WERI-Rb-1 (cell line): ENCODE results near the gene PNPLA1.

Experiments used
- DNase-seq: peaks from one replicate; pipeline ENCODE4 v3.0.0-alpha.2; 2020
- H3K27ac ChIP-seq: fragments of 250-450 bp; sonication (Bioruptor Pico); 2 replicates; pipeline ENCODE4 v1.5.1; 2020; ENCODE audit warnings: mild to moderate bottlenecking, moderate library complexity
- H3K27me3 ChIP-seq: fragments of 250-450 bp; sonication (Bioruptor Pico); 2 replicates; pipeline ENCODE4 v1.5.1; 2021; ENCODE audit warnings: mild to moderate bottlenecking, low read depth, moderate library complexity; ENCODE audit not compliant: insufficient read depth, severe bottlenecking
- H3K36me3 ChIP-seq: fragments of 250-450 bp; sonication (Bioruptor Pico); 2 replicates; pipeline ENCODE4 v1.5.1; 2020; ENCODE audit warnings: mild to moderate bottlenecking, moderate library complexity
- H3K4me3 ChIP-seq: 2 replicates; pipeline ENCODE4 v1.5.1; 2011; ENCODE audit warnings: low read depth, mild to moderate bottlenecking, control low read depth, low read length
- H3K9me3 ChIP-seq: fragments of 250-450 bp; sonication (Bioruptor Pico); 2 replicates; pipeline ENCODE4 v1.5.1; 2021; ENCODE audit warnings: mild to moderate bottlenecking, moderate library complexity; ENCODE audit not compliant: severe bottlenecking
- TF ChIP-seq, protein P1 (sequence below): IDR thresholded peaks from 2 replicates; pipeline ENCODE4 v1.5.1; 2011; ENCODE audit warnings: low read depth, mild to moderate bottlenecking, control low read depth, inconsistent platforms, low read length

The PNPLA1 gene, protein sequence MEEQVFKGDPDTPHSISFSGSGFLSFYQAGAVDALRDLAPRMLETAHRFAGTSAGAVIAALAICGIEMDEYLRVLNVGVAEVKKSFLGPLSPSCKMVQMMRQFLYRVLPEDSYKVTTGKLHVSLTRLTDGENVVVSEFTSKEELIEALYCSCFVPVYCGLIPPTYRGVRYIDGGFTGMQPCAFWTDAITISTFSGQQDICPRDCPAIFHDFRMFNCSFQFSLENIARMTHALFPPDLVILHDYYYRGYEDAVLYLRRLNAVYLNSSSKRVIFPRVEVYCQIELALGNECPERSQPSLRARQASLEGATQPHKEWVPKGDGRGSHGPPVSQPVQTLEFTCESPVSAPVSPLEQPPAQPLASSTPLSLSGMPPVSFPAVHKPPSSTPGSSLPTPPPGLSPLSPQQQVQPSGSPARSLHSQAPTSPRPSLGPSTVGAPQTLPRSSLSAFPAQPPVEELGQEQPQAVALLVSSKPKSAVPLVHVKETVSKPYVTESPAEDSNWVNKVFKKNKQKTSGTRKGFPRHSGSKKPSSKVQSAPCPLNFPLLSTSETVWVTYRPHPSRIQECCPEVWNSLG

DNA sequence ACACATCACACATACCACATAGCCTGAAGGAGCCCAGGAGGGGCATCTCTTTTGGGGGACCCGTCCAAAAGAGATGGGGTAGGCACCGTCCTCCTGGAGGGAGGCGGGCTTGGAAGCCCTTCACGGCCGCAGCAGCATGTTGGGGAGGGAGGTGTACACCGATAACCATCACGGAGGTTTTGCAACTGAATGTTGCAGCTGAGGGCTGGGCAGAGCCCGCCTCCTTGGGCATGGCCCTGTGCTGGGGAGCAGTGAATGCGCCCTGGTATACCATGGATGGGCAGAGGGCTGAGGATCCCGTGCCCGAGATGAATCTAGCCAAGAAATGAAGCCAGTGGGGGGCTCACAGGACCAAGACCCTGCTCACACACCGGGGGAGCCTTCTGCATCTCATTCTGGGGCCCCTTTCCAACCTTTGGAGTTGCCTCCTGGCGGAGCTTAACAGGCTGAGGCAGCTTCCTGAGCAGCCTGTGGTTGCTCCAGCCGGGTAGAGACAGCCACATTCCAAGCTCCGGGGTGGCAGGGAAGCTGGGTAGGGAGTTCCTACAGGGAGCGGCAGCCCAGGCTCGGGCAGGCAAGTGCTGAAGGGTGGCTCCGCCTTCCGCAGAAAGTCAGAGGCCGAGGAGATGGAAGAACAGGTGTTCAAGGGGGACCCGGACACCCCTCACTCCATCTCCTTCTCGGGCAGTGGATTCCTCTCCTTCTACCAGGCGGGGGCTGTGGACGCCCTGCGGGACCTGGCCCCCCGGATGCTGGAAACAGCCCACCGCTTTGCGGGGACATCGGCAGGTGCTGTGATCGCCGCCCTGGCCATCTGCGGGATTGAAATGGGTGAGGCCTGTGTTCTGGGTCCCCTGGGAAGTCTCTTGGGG, at the start of gene PNPLA1:
TSS of gene PNPLA1 (plus strand) at position 227 of the 872 bp plus-strand sequence. CDS start at position 627, 400 bp downstream.
- H3K36me3 ChIP-seq: no peaks in the 10 kb centered on the region
- no peaks in the 10 kb centered on the region for H3K27me3 ChIP-seq
- H3K9me3 ChIP-seq: peaks cover 13% of the 10 kb centered on the region
- H3K27ac ChIP-seq: no peak within 1 kb of the TSS
- TF ChIP-seq, protein P1, sequence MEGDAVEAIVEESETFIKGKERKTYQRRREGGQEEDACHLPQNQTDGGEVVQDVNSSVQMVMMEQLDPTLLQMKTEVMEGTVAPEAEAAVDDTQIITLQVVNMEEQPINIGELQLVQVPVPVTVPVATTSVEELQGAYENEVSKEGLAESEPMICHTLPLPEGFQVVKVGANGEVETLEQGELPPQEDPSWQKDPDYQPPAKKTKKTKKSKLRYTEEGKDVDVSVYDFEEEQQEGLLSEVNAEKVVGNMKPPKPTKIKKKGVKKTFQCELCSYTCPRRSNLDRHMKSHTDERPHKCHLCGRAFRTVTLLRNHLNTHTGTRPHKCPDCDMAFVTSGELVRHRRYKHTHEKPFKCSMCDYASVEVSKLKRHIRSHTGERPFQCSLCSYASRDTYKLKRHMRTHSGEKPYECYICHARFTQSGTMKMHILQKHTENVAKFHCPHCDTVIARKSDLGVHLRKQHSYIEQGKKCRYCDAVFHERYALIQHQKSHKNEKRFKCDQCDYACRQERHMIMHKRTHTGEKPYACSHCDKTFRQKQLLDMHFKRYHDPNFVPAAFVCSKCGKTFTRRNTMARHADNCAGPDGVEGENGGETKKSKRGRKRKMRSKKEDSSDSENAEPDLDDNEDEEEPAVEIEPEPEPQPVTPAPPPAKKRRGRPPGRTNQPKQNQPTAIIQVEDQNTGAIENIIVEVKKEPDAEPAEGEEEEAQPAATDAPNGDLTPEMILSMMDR: no peak
- no peak for DNase-seq
- H3K4me3 ChIP-seq: no peak within 1 kb of the TSS

DNA sequence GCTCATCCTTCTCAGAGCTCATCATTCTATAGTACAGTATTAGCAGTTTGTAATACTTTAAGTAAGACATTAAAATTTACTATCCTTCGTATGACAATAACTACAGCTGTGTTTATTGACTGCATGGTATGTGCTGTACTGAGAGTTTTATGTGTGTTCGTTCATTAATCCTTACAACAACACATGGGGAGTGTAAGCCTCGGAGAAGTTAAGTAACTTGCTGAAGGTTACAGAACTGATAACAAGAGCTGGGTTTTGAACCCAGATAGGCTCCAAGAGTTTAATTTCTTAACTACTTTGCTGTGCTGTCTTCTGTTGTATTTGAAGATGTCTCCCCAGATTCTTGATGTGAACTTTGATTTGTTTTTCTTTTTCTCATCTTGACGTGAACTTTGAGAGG, 49.6 kb upstream of the PNPLA1 start:
- H3K27me3 ChIP-seq: no peaks in the 10 kb centered on the region
- H3K9me3 ChIP-seq: no peaks in the 10 kb centered on the region
- no peak overlapping the region for H3K27ac ChIP-seq
- TF ChIP-seq, protein P1: no peak
- DNase-seq: no peak
- peaks cover 98% of the 10 kb centered on the region for H3K36me3 ChIP-seq
- no peak overlapping the region for H3K4me3 ChIP-seq

DNA sequence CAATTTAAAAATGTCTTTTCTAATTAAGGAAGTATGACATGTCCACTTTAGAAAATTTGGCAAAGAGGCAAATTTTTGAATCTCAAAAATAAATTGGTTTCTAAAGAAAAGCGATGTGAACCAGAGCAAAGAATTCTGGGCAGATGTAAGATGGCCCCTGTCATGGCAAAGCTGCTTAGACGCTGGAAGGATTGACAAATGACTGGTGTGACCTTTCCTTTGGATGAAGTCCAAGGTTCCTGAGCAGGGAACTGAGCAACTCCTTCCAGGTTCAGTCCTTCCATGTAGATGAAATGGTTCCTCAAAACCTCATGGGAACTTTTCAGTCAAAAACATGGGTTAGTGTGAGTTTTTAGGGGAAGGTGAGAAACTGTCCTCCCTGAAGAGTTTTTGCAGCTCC, 48.2 kb upstream of the PNPLA1 start:
- no peak overlapping the region for H3K4me3 ChIP-seq
- no peaks in the 10 kb centered on the region for H3K27me3 ChIP-seq
- TF ChIP-seq, protein P1: no peak
- peaks cover 98% of the 10 kb centered on the region for H3K36me3 ChIP-seq
- no peaks in the 10 kb centered on the region for H3K9me3 ChIP-seq
- H3K27ac ChIP-seq: no peak overlapping the region
- no peak for DNase-seq

DNA sequence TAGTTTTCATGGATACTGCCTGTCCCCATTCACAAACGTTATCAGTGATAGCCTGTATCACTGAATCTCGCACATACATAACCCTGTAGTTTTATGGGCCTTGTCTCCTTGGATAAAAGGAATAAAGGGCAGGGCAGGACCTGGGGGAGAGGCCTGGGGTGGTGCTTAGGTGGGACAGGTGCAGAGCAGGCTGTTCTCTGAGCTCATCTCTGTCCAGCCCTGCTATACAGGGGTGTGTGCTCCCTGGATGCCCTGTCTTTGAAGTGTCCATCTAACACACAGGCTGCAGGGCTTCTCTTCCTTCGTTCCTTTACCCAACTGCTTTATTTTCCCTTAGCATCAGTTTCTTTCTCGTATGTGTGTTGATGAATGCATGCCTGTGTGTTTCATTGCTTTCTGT, 46.9 kb upstream of the PNPLA1 start:
- H3K36me3 ChIP-seq: peaks cover 98% of the 10 kb centered on the region
- H3K9me3 ChIP-seq: no peaks in the 10 kb centered on the region
- TF ChIP-seq, protein P1: no peak
- DNase-seq: no peak
- no peak overlapping the region for H3K27ac ChIP-seq
- no peak overlapping the region for H3K4me3 ChIP-seq
- no peaks in the 10 kb centered on the region for H3K27me3 ChIP-seq

DNA sequence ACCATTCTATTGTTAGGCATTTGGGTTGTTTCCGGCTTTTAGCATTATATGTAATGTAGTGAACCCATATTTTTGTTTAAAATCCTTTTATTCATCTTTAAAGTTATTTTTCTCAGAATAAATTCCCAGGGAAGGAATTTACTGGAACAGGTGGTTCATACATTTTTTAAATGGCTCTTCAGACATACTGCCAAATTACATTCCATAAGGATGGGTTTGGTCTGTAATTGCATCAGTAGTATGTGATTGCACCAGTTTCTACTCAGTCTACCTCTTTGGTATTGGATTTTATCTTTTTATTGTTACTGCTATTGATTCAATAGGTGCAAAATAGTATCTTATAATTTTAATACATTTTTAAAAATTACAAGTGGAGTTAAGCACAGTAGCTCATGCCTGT, 46.2 kb upstream of the PNPLA1 start:
- Histone ChIP-seq H3K9me3 (no peaks in the 10 kb centered on the region), H3K4me3 (no peak overlapping the region), H3K27ac (no peak overlapping the region), H3K36me3 (peaks cover 98% of the 10 kb centered on the region), H3K27me3 (no peaks in the 10 kb centered on the region)
- DNase-seq: no peak
- TF ChIP-seq, protein P1: no peak
